Measurements from ENCODE around the gene UTP11.

The UTP11 gene

GRCh38 chr1:38046333-38046883 lies 33.9 kb downstream of the UTP11 start, which contains the start of gene POU3F1:
Gene POU3F1 (minus strand): TSS chr1:38046793. CDS start chr1:38046743, 50 bp downstream.
- H3K4me3 ChIP-seq (ENCODE audit: low read depth, low read length): peak within 1 kb of the TSS; percentile 55

GRCh38 chr1:38046884-38047602 lies 34.5 kb downstream of the UTP11 start:
- peak overlapping the region; percentile 55 for H3K4me3 ChIP-seq (ENCODE audit: low read depth, low read length)
- no peak for TF ChIP-seq CTCF (IDR thresholded peaks at IDR 0.05; ENCODE audit: low read depth, low read length)

More at GRCh38 chr1:38046333-38046883, 33.9 kb downstream of the UTP11 start, which contains the start of gene POU3F1:
- TF ChIP-seq CTCF (IDR thresholded peaks at IDR 0.05; ENCODE audit: low read depth, low read length): no peak

- no peak for TF ChIP-seq CTCF (IDR thresholded peaks at IDR 0.05; ENCODE audit: low read depth, low read length)
- peak overlapping the region; percentile 55 for H3K4me3 ChIP-seq (ENCODE audit: low read depth, low read length)
Observed at GRCh38 chr1:38047603-38048141, 35.1 kb downstream of the UTP11 start.

GRCh38 chr1:38050397-38051078 lies 38.0 kb downstream of the UTP11 start:
- TF ChIP-seq CTCF (IDR thresholded peaks at IDR 0.05; ENCODE audit: low read depth, low read length): no peak
- no peak overlapping the region for H3K4me3 ChIP-seq (ENCODE audit: low read depth, low read length)

- no peak overlapping the region for H3K4me3 ChIP-seq (ENCODE audit: low read depth, low read length)
- TF ChIP-seq CTCF (IDR thresholded peaks at IDR 0.05; ENCODE audit: low read depth, low read length): no peak
Observed at GRCh38 chr1:38051079-38051543, 38.6 kb downstream of the UTP11 start.

GRCh38 chr1:38052750-38053415 lies 40.3 kb downstream of the UTP11 start:
- no peak for TF ChIP-seq CTCF (IDR thresholded peaks at IDR 0.05; ENCODE audit: low read depth, low read length)
- H3K4me3 ChIP-seq (ENCODE audit: low read depth, low read length): no peak overlapping the region
